SK-N-SH (cell line): ENCODE results near the gene MIF. TPM values are rescaled to one million over a fixed set of nuclear protein-coding genes. Genes with fewer than 3 reads are reported as not detected.
A peak's percentile ranks its signal among the peaks of the same experiment; 100 is the strongest.

ENCODE experiments used
- CTCF ChIA-PET: fragments of 300-600, 350-600 bp; formaldehyde crosslinking; extraction: SDS; loops from one replicate; lab custom pipeline; 2021; lab: Yijun Ruan, JAX
- POLR2A ChIA-PET: fragments of 350-600 bp; sonication (Branson Sonifier 250); formaldehyde crosslinking; extraction: SDS; loops from one replicate; lab custom pipeline; 2020; ENCODE audit warnings: antibody characterized with exemption, inconsistent platforms; lab: Yijun Ruan, JAX
- DNase-seq: peaks from one replicate; pipeline ENCODE4 v3.0.0; 2012
- H2AFZ ChIP-seq: fragments of 200-600 bp; sonication (generic); 2 replicates; pipeline ENCODE4 v1.8.1; 2016; ENCODE audit warnings: antibody characterized with exemption, mild to moderate bottlenecking, low read depth
- H3F3A ChIP-seq: fragments of 200-600 bp; sonication (generic); replicated peaks from 2 replicates; pipeline ENCODE3; 2016; ENCODE audit warnings: antibody characterized with exemption, mild to moderate bottlenecking; ENCODE audit not compliant: insufficient read depth
- H3K27ac ChIP-seq, 2 experiments: fragments of 200-500 bp in 1 of 2; fragments of 200-600 bp in 1 of 2; sonication (Bioruptor generic) in 1 of 2; sonication (generic), shearing (Covaris generic) in 1 of 2; 2 replicates each; pipeline versions ENCODE4 v1.5.1 to v1.6.1; 2014 to 2016; ENCODE audit warnings: low read depth in 2 of 2, inconsistent platforms in 1 of 2, low read length in 1 of 2, mild to moderate bottlenecking in 1 of 2, mixed read lengths in 1 of 2
- H3K27me3 ChIP-seq: fragments of 200-600 bp; sonication (generic), shearing (Covaris generic); 2 replicates; pipeline ENCODE4 v1.6.1; 2016; ENCODE audit warnings: mixed run types; ENCODE audit not compliant: insufficient read depth
- H3K36me3 ChIP-seq, 2 experiments: fragments of 200-500 bp in 1 of 2; fragments of 200-600 bp in 1 of 2; sonication (Bioruptor generic) in 1 of 2; sonication (generic) in 1 of 2; replicated peaks in 1 of 2; 2 replicates each; pipeline versions ENCODE3 to v1.5.1; 2014 to 2016; ENCODE audit warnings: low read length in 1 of 2, mild to moderate bottlenecking in 1 of 2; ENCODE audit not compliant: insufficient read depth in 2 of 2, control insufficient read depth in 1 of 2
- H3K4me1 ChIP-seq, 2 experiments: fragments of 200-500 bp in 1 of 2; fragments of 200-600 bp in 1 of 2; sonication (Bioruptor generic) in 1 of 2; sonication (generic), shearing (Covaris generic) in 1 of 2; 2 replicates each; pipeline versions ENCODE4 v1.5.1 to v1.6.1; 2014 to 2016; ENCODE audit warnings: low read depth in 1 of 2, low read length in 1 of 2, mixed run types in 1 of 2; ENCODE audit not compliant: insufficient read depth in 2 of 2, control insufficient read depth in 1 of 2
- H3K4me2 ChIP-seq: fragments of 200-600 bp; sonication (generic), shearing (Covaris generic); 2 replicates; pipeline ENCODE4 v1.6.1; 2017; ENCODE audit warnings: mixed run types
- H3K4me3 ChIP-seq, 2 experiments: fragments of 200-500 bp in 1 of 2; fragments of 200-600 bp in 1 of 2; sonication (Bioruptor generic) in 1 of 2; sonication (generic), shearing (Covaris generic) in 1 of 2; 2 replicates each; pipeline versions ENCODE4 v1.5.1 to v1.8.1; 2014 to 2016; ENCODE audit warnings: low read depth in 2 of 2, inconsistent platforms in 1 of 2, low read length in 1 of 2, mild to moderate bottlenecking in 1 of 2, mixed read lengths in 1 of 2, moderate library complexity in 1 of 2
- H3K79me2 ChIP-seq: fragments of 200-600 bp; sonication (generic); 2 replicates; pipeline ENCODE4 v1.8.1; 2017; ENCODE audit warnings: mild to moderate bottlenecking; ENCODE audit not compliant: insufficient read depth
- H3K9ac ChIP-seq: fragments of 200-600 bp; sonication (generic); 2 replicates; pipeline ENCODE4 v1.6.1; 2017; ENCODE audit warnings: mixed run types
- H3K9me2 ChIP-seq: fragments of 200-600 bp; sonication (generic); 2 replicates; pipeline ENCODE4 v1.6.1; 2017; ENCODE audit warnings: mixed run types
- H3K9me3 ChIP-seq: fragments of 200-600 bp; sonication (generic); 2 replicates; pipeline ENCODE4 v1.6.1; 2017; ENCODE audit warnings: mixed run types, mild to moderate bottlenecking, moderate library complexity
- H4K20me1 ChIP-seq: fragments of 200-600 bp; sonication (generic); 2 replicates; pipeline ENCODE4 v1.6.1; 2017; ENCODE audit warnings: mild to moderate bottlenecking, mixed run types; ENCODE audit not compliant: insufficient read depth
- CHD2 ChIP-seq: fragments of 150-350 bp; IDR thresholded peaks from 2 replicates; pipeline ENCODE4 v1.6.1; 2018; ENCODE audit warnings: low read length; ENCODE audit not compliant: partially characterized antibody
- EZH2phosphoT487 ChIP-seq: fragments of 200-600 bp; sonication (generic); IDR thresholded peaks from 2 replicates; pipeline ENCODE4 v1.6.1; 2017; ENCODE audit warnings: low read depth, mixed run types, mild to moderate bottlenecking, antibody characterized with exemption, moderate library complexity, borderline replicate concordance
- FOSL2 ChIP-seq: IDR thresholded peaks from 2 replicates; pipeline ENCODE4 v1.4.0; 2012; ENCODE audit warnings: low read depth, mild to moderate bottlenecking, moderate library complexity, borderline replicate concordance
- FOXJ3 ChIP-seq: sonication (generic); formaldehyde crosslinking; IDR thresholded peaks from 2 replicates; pipeline ENCODE4 v1.5.1; 2020; ENCODE audit warnings: mild to moderate bottlenecking, missing genetic modification reagents
- JUND ChIP-seq: IDR thresholded peaks from 2 replicates; pipeline ENCODE4 v1.4.0; 2012
- MEF2A ChIP-seq: IDR thresholded peaks from 2 replicates; pipeline ENCODE4 v1.4.0; 2012; ENCODE audit warnings: low read depth, borderline replicate concordance
- MXI1 ChIP-seq: IDR thresholded peaks from 2 replicates; pipeline ENCODE4 v1.6.1; 2012; ENCODE audit warnings: mild to moderate bottlenecking, low read depth, low read length, improper control_type of control experiment
- NRF1 ChIP-seq: IDR thresholded peaks from 2 replicates; pipeline ENCODE4 v1.6.1; 2012; ENCODE audit warnings: low read depth, mild to moderate bottlenecking, low read length
- RAD21 ChIP-seq: IDR thresholded peaks from 2 replicates; pipeline ENCODE4 v1.6.1; 2012; ENCODE audit warnings: mild to moderate bottlenecking, low read length
- RFX5 ChIP-seq: IDR thresholded peaks from 2 replicates; pipeline ENCODE4 v1.6.1; 2012; ENCODE audit warnings: mild to moderate bottlenecking, improper control_type of control experiment, low read length
- RXRA ChIP-seq: IDR thresholded peaks from 2 replicates; pipeline ENCODE4 v1.4.0; 2012; ENCODE audit warnings: low read depth, mild to moderate bottlenecking, borderline replicate concordance
- SIN3A ChIP-seq: IDR thresholded peaks from 2 replicates; pipeline ENCODE4 v1.6.1; 2012; ENCODE audit warnings: low read depth, mild to moderate bottlenecking, low read length, moderate library complexity, borderline replicate concordance
- TCF12 ChIP-seq: IDR thresholded peaks from 2 replicates; pipeline ENCODE4 v1.4.0; 2012
- TEAD4 ChIP-seq: IDR thresholded peaks from 2 replicates; pipeline ENCODE4 v1.4.0; 2012; ENCODE audit warnings: mild to moderate bottlenecking, borderline replicate concordance; ENCODE audit not compliant: insufficient read depth
- WGBS: methylation state at CpG from one replicate; pipeline ENCODE4 v1.1.6; 2017; ENCODE audit warnings: low lambda C conversion rate; 5-methylcytosine and 5-hydroxymethylcytosine counted together
- polyA plus RNA-seq, 3 experiments: library from polyadenylated mRNA; depleted of rRNA; stranded (reverse); fragments of >200 nt; gene quantifications; 2 replicates each; pipeline ENCODE4 v1.2.3, GENCODE V29; 2012
- TF ChIP-seq, protein P1 (sequence below): IDR thresholded peaks from 2 replicates; pipeline ENCODE4 v1.6.1; 2012; ENCODE audit warnings: mild to moderate bottlenecking, low read depth, low read length, moderate library complexity
- TF ChIP-seq, protein P2 (sequence below): IDR thresholded peaks from 2 replicates; pipeline ENCODE4 v1.4.0; 2012; ENCODE audit warnings: low read depth, borderline replicate concordance
- TF ChIP-seq, protein P3 (sequence below): fragments of 150-350 bp; IDR thresholded peaks from 2 replicates; pipeline ENCODE4 v1.6.1; 2016; ENCODE audit warnings: mild to moderate bottlenecking, low read depth, low read length
- TF ChIP-seq, protein P4 (sequence below): IDR thresholded peaks from 2 replicates; pipeline ENCODE4 v1.4.0; 2012; ENCODE audit warnings: low read depth, borderline replicate concordance
- TF ChIP-seq, protein P5 (sequence below): IDR thresholded peaks from 2 replicates; pipeline ENCODE4; 2012
- TF ChIP-seq, protein P6 (sequence below): IDR thresholded peaks from 2 replicates; pipeline ENCODE4 v1.4.0; 2012; ENCODE audit warnings: low read depth
- TF ChIP-seq, protein P7 (sequence below): fragments of 150-350 bp; IDR thresholded peaks from 2 replicates; pipeline ENCODE4 v1.6.1; 2017; ENCODE audit warnings: antibody characterized with exemption, low read length, low read depth, borderline replicate concordance

Gene MIF
- polyA plus RNA-seq (2012; rRNA removed), result 496 and 565 TPM in 2 replicates
- 295 and 435 TPM in 2 replicates for polyA plus RNA-seq (2012; cell fraction: cytosol; rRNA removed)
- 201 and 326 TPM in 2 replicates for polyA plus RNA-seq (2012; cell fraction: nucleus; rRNA removed)

DNA sequence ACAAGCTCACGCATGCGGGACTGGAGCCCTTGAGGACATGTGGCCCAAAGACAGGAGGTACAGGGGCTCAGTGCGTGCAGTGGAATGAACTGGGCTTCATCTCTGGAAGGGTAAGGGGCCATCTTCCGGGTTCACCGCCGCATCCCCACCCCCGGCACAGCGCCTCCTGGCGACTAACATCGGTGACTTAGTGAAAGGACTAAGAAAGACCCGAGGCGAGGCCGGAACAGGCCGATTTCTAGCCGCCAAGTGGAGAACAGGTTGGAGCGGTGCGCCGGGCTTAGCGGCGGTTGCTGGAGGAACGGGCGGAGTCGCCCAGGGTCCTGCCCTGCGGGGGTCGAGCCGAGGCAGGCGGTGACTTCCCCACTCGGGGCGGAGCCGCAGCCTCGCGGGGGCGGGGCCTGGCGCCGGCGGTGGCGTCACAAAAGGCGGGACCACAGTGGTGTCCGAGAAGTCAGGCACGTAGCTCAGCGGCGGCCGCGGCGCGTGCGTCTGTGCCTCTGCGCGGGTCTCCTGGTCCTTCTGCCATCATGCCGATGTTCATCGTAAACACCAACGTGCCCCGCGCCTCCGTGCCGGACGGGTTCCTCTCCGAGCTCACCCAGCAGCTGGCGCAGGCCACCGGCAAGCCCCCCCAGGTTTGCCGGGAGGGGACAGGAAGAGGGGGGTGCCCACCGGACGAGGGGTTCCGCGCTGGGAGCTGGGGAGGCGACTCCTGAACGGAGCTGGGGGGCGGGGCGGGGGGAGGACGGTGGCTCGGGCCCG, at the start of gene MIF:
Gene MIF (plus strand): TSS at position 439 of the 765 bp plus-strand sequence. CDS start 92 bp downstream, at position 531.
- Histone ChIP-seq H4K20me1 (peaks cover 9% of the 10 kb centered on the region; the same call in 1 of the 2 replicates), H3K79me2 (peaks cover 25% of the 10 kb centered on the region; the same call in 1 of the 2 replicates), H3K9me3 (no peaks in the 10 kb centered on the region), H2AFZ (peak within 1 kb of the TSS; percentile 65), H3K9ac (peak within 1 kb of the TSS; percentile 95), H3K36me3 (peaks cover 20 to 21% of the 10 kb centered on the region in 2 experiments), H3K4me1 (peaks cover 10 to 33% of the 10 kb centered on the region in 2 experiments; a peak in 2 of 4 replicates), H3K4me2 (peak within 1 kb of the TSS; percentile 89), H3K4me3 (peak within 1 kb of the TSS; percentile 79 to 85), H3K9me2 (no peaks in the 10 kb centered on the region), H3K27ac (peak within 1 kb of the TSS; percentile 84 to 96), H3F3A (peaks cover 3% of the 10 kb centered on the region), H3K27me3 (no peaks in the 10 kb centered on the region)
- DNase-seq, result peak; percentile 98
- 11% methylated on average over 25 of the region's 72 CpGs for WGBS
- CTCF ChIA-PET, result interaction anchor here (0.6 to 3.3 kb wide), 27 partner anchors 9 to 335 kb away, joined by 3 to 21 read pairs (median 5); partner anchors contain the start of genes SLC2A11 and ZNF70
- POLR2A ChIA-PET, result interaction anchor here (0.5 to 1.5 kb wide), 8 partner anchors 19 to 661 kb away, joined by 3 to 15 read pairs (median 4); partner anchors contain the start of genes GUCD1 and SLC2A11
- TF ChIP-seq RAD21 (no peak), EZH2phosphoT487 (no peak), FOXJ3 (CRISPR knock-in tag) (no peak), TEAD4 (no peak), JUND (no peak), SIN3A (no peak), RXRA (no peak), TCF12 (peak; percentile 4; the same call in 1 of the 2 replicates), CHD2 (no peak), NRF1 (peak; percentile 59), MEF2A (no peak), FOSL2 (no peak), MXI1 (0 out of 2 replicates have a peak, but pooled peaks have one; percentile 76), RFX5 (no peak)
- TF ChIP-seq, protein P1, sequence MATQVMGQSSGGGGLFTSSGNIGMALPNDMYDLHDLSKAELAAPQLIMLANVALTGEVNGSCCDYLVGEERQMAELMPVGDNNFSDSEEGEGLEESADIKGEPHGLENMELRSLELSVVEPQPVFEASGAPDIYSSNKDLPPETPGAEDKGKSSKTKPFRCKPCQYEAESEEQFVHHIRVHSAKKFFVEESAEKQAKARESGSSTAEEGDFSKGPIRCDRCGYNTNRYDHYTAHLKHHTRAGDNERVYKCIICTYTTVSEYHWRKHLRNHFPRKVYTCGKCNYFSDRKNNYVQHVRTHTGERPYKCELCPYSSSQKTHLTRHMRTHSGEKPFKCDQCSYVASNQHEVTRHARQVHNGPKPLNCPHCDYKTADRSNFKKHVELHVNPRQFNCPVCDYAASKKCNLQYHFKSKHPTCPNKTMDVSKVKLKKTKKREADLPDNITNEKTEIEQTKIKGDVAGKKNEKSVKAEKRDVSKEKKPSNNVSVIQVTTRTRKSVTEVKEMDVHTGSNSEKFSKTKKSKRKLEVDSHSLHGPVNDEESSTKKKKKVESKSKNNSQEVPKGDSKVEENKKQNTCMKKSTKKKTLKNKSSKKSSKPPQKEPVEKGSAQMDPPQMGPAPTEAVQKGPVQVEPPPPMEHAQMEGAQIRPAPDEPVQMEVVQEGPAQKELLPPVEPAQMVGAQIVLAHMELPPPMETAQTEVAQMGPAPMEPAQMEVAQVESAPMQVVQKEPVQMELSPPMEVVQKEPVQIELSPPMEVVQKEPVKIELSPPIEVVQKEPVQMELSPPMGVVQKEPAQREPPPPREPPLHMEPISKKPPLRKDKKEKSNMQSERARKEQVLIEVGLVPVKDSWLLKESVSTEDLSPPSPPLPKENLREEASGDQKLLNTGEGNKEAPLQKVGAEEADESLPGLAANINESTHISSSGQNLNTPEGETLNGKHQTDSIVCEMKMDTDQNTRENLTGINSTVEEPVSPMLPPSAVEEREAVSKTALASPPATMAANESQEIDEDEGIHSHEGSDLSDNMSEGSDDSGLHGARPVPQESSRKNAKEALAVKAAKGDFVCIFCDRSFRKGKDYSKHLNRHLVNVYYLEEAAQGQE, result no peak
- TF ChIP-seq, protein P2, sequence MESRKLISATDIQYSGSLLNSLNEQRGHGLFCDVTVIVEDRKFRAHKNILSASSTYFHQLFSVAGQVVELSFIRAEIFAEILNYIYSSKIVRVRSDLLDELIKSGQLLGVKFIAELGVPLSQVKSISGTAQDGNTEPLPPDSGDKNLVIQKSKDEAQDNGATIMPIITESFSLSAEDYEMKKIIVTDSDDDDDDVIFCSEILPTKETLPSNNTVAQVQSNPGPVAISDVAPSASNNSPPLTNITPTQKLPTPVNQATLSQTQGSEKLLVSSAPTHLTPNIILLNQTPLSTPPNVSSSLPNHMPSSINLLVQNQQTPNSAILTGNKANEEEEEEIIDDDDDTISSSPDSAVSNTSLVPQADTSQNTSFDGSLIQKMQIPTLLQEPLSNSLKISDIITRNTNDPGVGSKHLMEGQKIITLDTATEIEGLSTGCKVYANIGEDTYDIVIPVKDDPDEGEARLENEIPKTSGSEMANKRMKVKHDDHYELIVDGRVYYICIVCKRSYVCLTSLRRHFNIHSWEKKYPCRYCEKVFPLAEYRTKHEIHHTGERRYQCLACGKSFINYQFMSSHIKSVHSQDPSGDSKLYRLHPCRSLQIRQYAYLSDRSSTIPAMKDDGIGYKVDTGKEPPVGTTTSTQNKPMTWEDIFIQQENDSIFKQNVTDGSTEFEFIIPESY, result no peak
- TF ChIP-seq, protein P3, sequence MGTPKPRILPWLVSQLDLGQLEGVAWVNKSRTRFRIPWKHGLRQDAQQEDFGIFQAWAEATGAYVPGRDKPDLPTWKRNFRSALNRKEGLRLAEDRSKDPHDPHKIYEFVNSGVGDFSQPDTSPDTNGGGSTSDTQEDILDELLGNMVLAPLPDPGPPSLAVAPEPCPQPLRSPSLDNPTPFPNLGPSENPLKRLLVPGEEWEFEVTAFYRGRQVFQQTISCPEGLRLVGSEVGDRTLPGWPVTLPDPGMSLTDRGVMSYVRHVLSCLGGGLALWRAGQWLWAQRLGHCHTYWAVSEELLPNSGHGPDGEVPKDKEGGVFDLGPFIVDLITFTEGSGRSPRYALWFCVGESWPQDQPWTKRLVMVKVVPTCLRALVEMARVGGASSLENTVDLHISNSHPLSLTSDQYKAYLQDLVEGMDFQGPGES, result no peak
- TF ChIP-seq, protein P4, sequence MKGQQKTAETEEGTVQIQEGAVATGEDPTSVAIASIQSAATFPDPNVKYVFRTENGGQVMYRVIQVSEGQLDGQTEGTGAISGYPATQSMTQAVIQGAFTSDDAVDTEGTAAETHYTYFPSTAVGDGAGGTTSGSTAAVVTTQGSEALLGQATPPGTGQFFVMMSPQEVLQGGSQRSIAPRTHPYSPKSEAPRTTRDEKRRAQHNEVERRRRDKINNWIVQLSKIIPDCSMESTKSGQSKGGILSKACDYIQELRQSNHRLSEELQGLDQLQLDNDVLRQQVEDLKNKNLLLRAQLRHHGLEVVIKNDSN, result no peak
- TF ChIP-seq, protein P5, sequence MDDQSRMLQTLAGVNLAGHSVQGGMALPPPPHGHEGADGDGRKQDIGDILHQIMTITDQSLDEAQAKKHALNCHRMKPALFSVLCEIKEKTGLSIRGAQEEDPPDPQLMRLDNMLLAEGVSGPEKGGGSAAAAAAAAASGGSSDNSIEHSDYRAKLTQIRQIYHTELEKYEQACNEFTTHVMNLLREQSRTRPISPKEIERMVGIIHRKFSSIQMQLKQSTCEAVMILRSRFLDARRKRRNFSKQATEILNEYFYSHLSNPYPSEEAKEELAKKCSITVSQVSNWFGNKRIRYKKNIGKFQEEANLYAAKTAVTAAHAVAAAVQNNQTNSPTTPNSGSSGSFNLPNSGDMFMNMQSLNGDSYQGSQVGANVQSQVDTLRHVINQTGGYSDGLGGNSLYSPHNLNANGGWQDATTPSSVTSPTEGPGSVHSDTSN, result 0 out of 2 replicates have a peak, but pooled peaks have one; percentile 19
- TF ChIP-seq, protein P6, sequence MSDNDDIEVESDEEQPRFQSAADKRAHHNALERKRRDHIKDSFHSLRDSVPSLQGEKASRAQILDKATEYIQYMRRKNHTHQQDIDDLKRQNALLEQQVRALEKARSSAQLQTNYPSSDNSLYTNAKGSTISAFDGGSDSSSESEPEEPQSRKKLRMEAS, result peak; percentile 11; the same call in 1 of the 2 replicates
- TF ChIP-seq, protein P7, sequence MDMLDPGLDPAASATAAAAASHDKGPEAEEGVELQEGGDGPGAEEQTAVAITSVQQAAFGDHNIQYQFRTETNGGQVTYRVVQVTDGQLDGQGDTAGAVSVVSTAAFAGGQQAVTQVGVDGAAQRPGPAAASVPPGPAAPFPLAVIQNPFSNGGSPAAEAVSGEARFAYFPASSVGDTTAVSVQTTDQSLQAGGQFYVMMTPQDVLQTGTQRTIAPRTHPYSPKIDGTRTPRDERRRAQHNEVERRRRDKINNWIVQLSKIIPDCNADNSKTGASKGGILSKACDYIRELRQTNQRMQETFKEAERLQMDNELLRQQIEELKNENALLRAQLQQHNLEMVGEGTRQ, result no peak
